ENCODE data around the gene UBE2S. TPM values are rescaled to one million over a fixed set of nuclear protein-coding genes. Genes with fewer than 3 reads are reported as not detected.

UBE2S gene
- total and polyA plus RNA-seq, 2 of the 8 experiments (the other 6 are each of a cell fraction or from before 2014, with no cell fraction given), result 398 to 530 TPM

GRCh38 chr19:55391191-55391670 is 16.4 kb downstream of the UBE2S start:
- DNase-seq (ENCODE audit: low read depth in 1 of 2, low spot score in 2 of 2), result no peak
- TF ChIP-seq RBBP5 (IDR thresholded peaks at IDR 0.05; ENCODE audit: borderline replicate concordance, low read depth, low read length), result no peak
- peak in 1 of 2 experiments; percentile 67; a peak in 2 of 3 replicates for TF ChIP-seq POLR2A (IDR thresholded peaks at IDR 0.05; ENCODE audit: control extremely low read depth in 1 of 2, low read depth in 2 of 2, low read length in 2 of 2)
- TF ChIP-seq SIX5 (IDR thresholded peaks at IDR 0.05; ENCODE audit: low read depth, low read length), result no peak
- no peak for TF ChIP-seq MAFK (IDR thresholded peaks at IDR 0.05; ENCODE audit: low read depth, low read length)
- TF ChIP-seq SUZ12 (IDR thresholded peaks at IDR 0.05; ENCODE audit: low read length), result no peak
- TF ChIP-seq RNF2 (IDR thresholded peaks at IDR 0.05; ENCODE audit: borderline replicate concordance, low read depth, low read length, missing control alignments, poor library complexity, severe bottlenecking), result no peak
- no peak for TF ChIP-seq EZH2 (IDR thresholded peaks at IDR 0.05; ENCODE audit: low read depth, low read length, severe bottlenecking)
- TF ChIP-seq SP1 (IDR thresholded peaks at IDR 0.05; ENCODE audit: low read depth, low read length), result no peak
- TF ChIP-seq KDM1A (IDR thresholded peaks at IDR 0.05; ENCODE audit: borderline replicate concordance, low read length), result peak; percentile 54; the same call in 1 of the 2 replicates
- no peak for TF ChIP-seq CBX5 (IDR thresholded peaks at IDR 0.05; ENCODE audit: low read depth, low read length)
- no peak for TF ChIP-seq CTBP2 (IDR thresholded peaks at IDR 0.05; ENCODE audit: borderline replicate concordance, insufficient read depth, insufficient read length, low read length)
- no peak for TF ChIP-seq TAF7 (optimal IDR thresholded peaks at IDR 0.05; ENCODE audit: borderline replicate concordance, low read depth, low read length)
- peak; percentile 47; the same call in 1 of the 2 replicates for TF ChIP-seq POLR2AphosphoS5 (IDR thresholded peaks at IDR 0.05; ENCODE audit: low read depth, low read length)

More at GRCh38 chr19:55391191-55391670, 16.4 kb downstream of the UBE2S start:
- FAIRE-seq, result no peak
- Histone ChIP-seq H2BK5ac (ENCODE audit: low read depth, low read length) (no peak overlapping the region), H3K9ac (replicated peaks in 1 of 4; ENCODE audit: extremely low read depth in 1 of 4, low read depth in 3 of 4, low read length in 3 of 4) (no peak overlapping the region), H2AFZ (ENCODE audit: low read length) (no peak overlapping the region), H3K14ac (ENCODE audit: insufficient read length) (no peak overlapping the region), H2BK120ac (replicated peaks; ENCODE audit: low read depth, low read length) (no peak overlapping the region), H3K56ac (replicated peaks; ENCODE audit: insufficient read length, low read depth, low read length) (no peak overlapping the region), H4K91ac (replicated peaks; ENCODE audit: insufficient read length, low read length) (no peak overlapping the region), H4K5ac (ENCODE audit: insufficient read length, low read depth, low read length) (no peak overlapping the region), H2BK15ac (ENCODE audit: low read length) (no peak overlapping the region), H4K20me1 (replicated peaks in 1 of 2; ENCODE audit: control insufficient read depth in 1 of 2, insufficient read depth in 2 of 2, low read length in 2 of 2) (peaks cover 25 to 42% of the 10 kb centered on the region in 2 experiments), H3K23me2 (ENCODE audit: low read depth, low read length) (peaks cover 7% of the 10 kb centered on the region; the same call in 1 of the 2 replicates), H3K27ac (ENCODE audit: low read depth, low read length) (no peak overlapping the region), H3K9me3 (ENCODE audit: insufficient read depth in 2 of 2, low read depth in 1 of 2, low read length in 1 of 2) (no peaks in the 10 kb centered on the region), H3K79me2 (ENCODE audit: control insufficient read depth in 1 of 2, insufficient read depth in 2 of 2, low read length in 2 of 2) (peaks cover 14 to 23% of the 10 kb centered on the region in 2 experiments; a peak in 3 of 4 replicates), H3K4me2 (ENCODE audit: insufficient read depth in 1 of 2, low read depth in 2 of 2, low read length in 2 of 2) (no peak overlapping the region; a peak in 1 of 4 replicates), H2BK12ac (ENCODE audit: low read depth, low read length) (no peak overlapping the region), H3K18ac (ENCODE audit: extremely low read depth, low read length) (no peak overlapping the region), H4K8ac (ENCODE audit: extremely low read depth, insufficient read depth, low read length) (no peak overlapping the region), H3K27me3 (replicated peaks in 1 of 4; ENCODE audit: control insufficient read depth in 3 of 4, extremely low read depth in 1 of 4, insufficient read depth in 3 of 4, low read length in 3 of 4) (no peaks in the 10 kb centered on the region), H3K4me3 (ENCODE audit: extremely low read depth in 1 of 4, insufficient read depth in 2 of 4, low read depth in 3 of 4, low read length in 4 of 4) (no peak overlapping the region), H3K23ac (ENCODE audit: insufficient read length) (no peak overlapping the region), H3K79me1 (ENCODE audit: low read depth, low read length) (peaks cover 28% of the 10 kb centered on the region), H2BK20ac (ENCODE audit: low read length) (no peak overlapping the region), H3K36me3 (ENCODE audit: control insufficient read depth in 2 of 4, insufficient read depth in 4 of 4, low read length in 3 of 4) (peaks cover 23 to 35% (median 26%) of the 10 kb centered on the region in 4 experiments), H2AK5ac (ENCODE audit: low read depth, low read length) (no peak overlapping the region), H3K4ac (replicated peaks; ENCODE audit: insufficient read length, low read depth, low read length) (no peak overlapping the region), H3K4me1 (replicated peaks in 1 of 4; ENCODE audit: control insufficient read depth in 3 of 4, insufficient read depth in 4 of 4, low read length in 3 of 4) (peaks cover 0 to 46% (median 36%) of the 10 kb centered on the region in 4 experiments; a peak in 6 of 7 replicates)
- ChIA-PET CTCF (ENCODE audit: partially characterized antibody) (interaction anchor here (1.1 to 6.1 kb wide), 2 partner anchors 11 to 98 kb away, joined by 3 to 39 read pairs; no protein-coding TSS in a partner anchor), POLR2A (ENCODE audit: partially characterized antibody) (interaction anchor here (1.0 to 26.7 kb wide), 14 partner anchors 8 to 184 kb away, joined by 3 to 874 read pairs (median 4); partner anchors contain the start of genes GARIN5B, HSPBP1, IL11 and KMT5C)
- 90% methylated on average over 12 of the region's 12 CpGs; no CpG with 5 or more reads in 1 of the 2 experiments for WGBS, 2 experiments (ENCODE audit: extremely low coverage in 1 of 2, insufficient coverage in 1 of 2, insufficient read length in 1 of 2, insufficient replicate concordance in 2 of 2, low coverage in 1 of 2, low lambda C conversion rate in 2 of 2, missing lambda C conversion rate in 1 of 2)

All from H1 (cell line).